Activated naive CD8-positive, alpha-beta T cell treated with anti-CD3 and anti-CD28 coated beads for 36 hours (primary cell): ENCODE results near the gene NUDT3. TPM values are rescaled to one million over a fixed set of nuclear protein-coding genes. Genes with fewer than 3 reads are reported as not detected.

Experiments used
- total RNA-seq, 2 experiments: library from RNA; stranded (reverse); gene quantifications; one replicate each; pipeline ENCODE4 v1.2.3, GENCODE V29; 2021

Gene NUDT3
- total RNA-seq, 2 experiments from 2014 or later = 18.1 to 18.3 TPM

Other genes with a start within 250 kb of the NUDT3 start
- gene GRM4, start 246.6 kb downstream of the NUDT3 start, total RNA-seq = under 1 TPM; 0.12 to 0.18 TPM
- gene HMGA1, start 155.8 kb downstream of the NUDT3 start, total RNA-seq = 100 to 1,000 TPM; 803 to 814 TPM
- 10 to 100 TPM; 13.1 to 14.2 TPM for gene SMIM29, start 143.7 kb downstream of the NUDT3 start, total RNA-seq
- gene RPS10, start 33.4 kb upstream of the NUDT3 start, total RNA-seq = 1,000 to 10,000 TPM; 2,216 to 2,293 TPM
- gene PACSIN1, start 73.4 kb upstream of the NUDT3 start, total RNA-seq = under 1 TPM; 0.19 to 0.28 TPM
- gene SPDEF, start 163.7 kb upstream of the NUDT3 start, total RNA-seq = not detected